Liver (tissue), 3 donors: ENCODE data around the gene GAS6.

Source experiments
- ATF3 ChIP-seq: IDR thresholded peaks from 2 replicates; pipeline ENCODE4 v1.6.1; 2016; ENCODE audit warnings: antibody characterized with exemption
- CTCF ChIP-seq: fragments of 150-350 bp; IDR thresholded peaks from 2 replicates; pipeline ENCODE4 v1.5.1; 2017; ENCODE audit warnings: improper control_type of control experiment, low read depth, low read length; ENCODE audit not compliant: missing input control
- EGR1 ChIP-seq, 2 donors: IDR thresholded peaks; 2 replicates each; pipeline ENCODE4 v1.6.1; 2016 to 2018; ENCODE audit warnings: antibody characterized with exemption in 2 of 2, low read depth in 2 of 2
- HNF4A ChIP-seq, 2 donors: conservative IDR thresholded peaks; 2 replicates each; pipeline ENCODE4 v1.6.1; 2016; ENCODE audit warnings: antibody characterized with exemption in 2 of 2, mild to moderate bottlenecking in 2 of 2
- JUND ChIP-seq, 2 donors: IDR thresholded peaks; 2 replicates each; pipeline ENCODE4 v1.6.1; 2016; ENCODE audit warnings: antibody characterized with exemption in 2 of 2
- MAX ChIP-seq: IDR thresholded peaks from 2 replicates; pipeline ENCODE4 v1.6.1; 2016; ENCODE audit warnings: antibody characterized with exemption
- NR2F2 ChIP-seq: IDR thresholded peaks from 2 replicates; pipeline ENCODE4 v1.6.1; 2016; ENCODE audit warnings: antibody characterized with exemption
- RAD21 ChIP-seq, 2 donors: IDR thresholded peaks; 2 replicates each; pipeline ENCODE4 v1.6.1; 2016; ENCODE audit warnings: antibody characterized with exemption in 2 of 2, mild to moderate bottlenecking in 2 of 2
- REST ChIP-seq: IDR thresholded peaks from 2 replicates; pipeline ENCODE4 v1.6.1; 2016; ENCODE audit warnings: antibody characterized with exemption, mild to moderate bottlenecking
- SP1 ChIP-seq: IDR thresholded peaks from 2 replicates; pipeline ENCODE4 v1.6.1; 2018; ENCODE audit warnings: antibody characterized with exemption, mild to moderate bottlenecking
- TAF1 ChIP-seq: conservative IDR thresholded peaks from 2 replicates; pipeline ENCODE4 v1.6.1; 2016; ENCODE audit warnings: antibody characterized with exemption, mild to moderate bottlenecking
- YY1 ChIP-seq: IDR thresholded peaks from 2 replicates; pipeline ENCODE4 v1.6.1; 2016; ENCODE audit warnings: antibody characterized with exemption, mild to moderate bottlenecking
- ZBTB33 ChIP-seq: IDR thresholded peaks from 2 replicates; pipeline ENCODE4 v1.6.1; 2016; ENCODE audit warnings: antibody characterized with exemption
- donor health status: healthy.
- donor health status: healthy.

- no peak for TF ChIP-seq NR2F2
- TF ChIP-seq CTCF: no peak
- no peak for TF ChIP-seq SP1
- no peak for TF ChIP-seq REST
- TF ChIP-seq YY1: no peak
- no peak for TF ChIP-seq TAF1
- TF ChIP-seq HNF4A (conservative IDR thresholded peaks at IDR 0.05): no peak
- TF ChIP-seq MAX: no peak
- TF ChIP-seq ATF3: no peak
- no peak for TF ChIP-seq EGR1 (IDR thresholded peaks at IDR 0.05; ENCODE audit: low read depth in 2 of 2)
- no peak for TF ChIP-seq ZBTB33
- TF ChIP-seq JUND (IDR thresholded peaks at IDR 0.05): no peak
- TF ChIP-seq RAD21 (IDR thresholded peaks at IDR 0.05): no peak
Measured at GRCh38 chr13:113861433-113862030, 2.3 kb downstream of the GAS6 start.
